WTC11 (cell line): ENCODE data around the gene INTU. TPM values are rescaled to one million over a fixed set of nuclear protein-coding genes. Genes with fewer than 3 reads are reported as not detected.
A peak's percentile ranks its signal among the peaks of the same experiment; 100 is the strongest.

ENCODE experiments used
- ATAC-seq: fragments of 200-7000 bp; cut with Tn5 transposase; 2 replicates; pipeline ENCODE4 v1.10.0; 2021; ENCODE audit warnings: mild to moderate bottlenecking, moderate library complexity
- CTCF ChIA-PET: fragments of 300-600 bp; sonication (Branson Sonifier 250); formaldehyde crosslinking; loops from one replicate; lab custom pipeline; 2021; ENCODE audit warnings: antibody characterized with exemption; lab: Charles Lee
- POLR2A ChIA-PET: fragments of 350-600 bp; sonication (Branson Sonifier 250); formaldehyde crosslinking; loops from one replicate; lab custom pipeline; 2021; ENCODE audit warnings: antibody characterized with exemption; lab: Charles Lee
- DNase-seq: peaks from one replicate; pipeline ENCODE4 v3.0.0; 2021; ENCODE audit warnings: low spot score
- H3K27ac Mint-ChIP-seq: 2 replicates; pipeline ENCODE4 v1.8.0; 2021; ENCODE audit warnings: mixed read lengths
- H3K27me3 Mint-ChIP-seq: 2 replicates; pipeline ENCODE4 v1.8.0; 2021; ENCODE audit warnings: low read depth, mild to moderate bottlenecking, moderate library complexity, mixed read lengths
- H3K36me3 Mint-ChIP-seq: 2 replicates; pipeline ENCODE4 v1.8.0; 2021; ENCODE audit warnings: mixed read lengths
- H3K4me1 Mint-ChIP-seq: 2 replicates; pipeline ENCODE4 v1.8.0; 2022; ENCODE audit warnings: mixed read lengths
- H3K4me3 Mint-ChIP-seq: 2 replicates; pipeline ENCODE4 v1.8.0; 2021; ENCODE audit warnings: mild to moderate bottlenecking, moderate library complexity, mixed read lengths
- H3K9me3 Mint-ChIP-seq: 2 replicates; pipeline ENCODE4 v1.8.0; 2021; ENCODE audit warnings: mixed read lengths
- AFF4 ChIP-seq: sonication (generic); formaldehyde crosslinking; IDR thresholded peaks from 2 replicates; pipeline ENCODE4 v1.8.1; 2023; ENCODE audit warnings: mild to moderate bottlenecking, missing genetic modification reagents, borderline replicate concordance
- CBFB ChIP-seq: sonication (generic); formaldehyde crosslinking; IDR thresholded peaks from 2 replicates; pipeline ENCODE4 v1.8.1; 2022; ENCODE audit warnings: mild to moderate bottlenecking, low read depth, missing genetic modification reagents
- CREB1 ChIP-seq: sonication (generic); formaldehyde crosslinking; IDR thresholded peaks from 2 replicates; pipeline ENCODE4 v1.8.0; 2023; ENCODE audit warnings: mild to moderate bottlenecking, missing genetic modification reagents
- GABPB1 ChIP-seq: sonication (generic); formaldehyde crosslinking; IDR thresholded peaks from 2 replicates; pipeline ENCODE4 v1.8.1; 2023; ENCODE audit warnings: mild to moderate bottlenecking, missing genetic modification reagents
- HMGA2 ChIP-seq: fragments of 250-450 bp; sonication (Bioruptor Pico); IDR thresholded peaks from 2 replicates; pipeline ENCODE4 v1.4.0; 2021; ENCODE audit warnings: mild to moderate bottlenecking, moderate library complexity
- JUN ChIP-seq: sonication (generic); formaldehyde crosslinking; IDR thresholded peaks from 2 replicates; pipeline ENCODE4 v1.8.0; 2023; ENCODE audit warnings: mild to moderate bottlenecking, missing genetic modification reagents
- NFE2L1 ChIP-seq: sonication (generic); formaldehyde crosslinking; IDR thresholded peaks from 2 replicates; pipeline ENCODE4 v1.8.1; 2023; ENCODE audit warnings: missing genetic modification reagents
- NFYB ChIP-seq: sonication (generic); formaldehyde crosslinking; conservative IDR thresholded peaks from 2 replicates; pipeline ENCODE4 v1.8.0; 2022; ENCODE audit warnings: low read depth, missing genetic modification reagents
- NR2C2 ChIP-seq: sonication (generic); formaldehyde crosslinking; IDR thresholded peaks from 2 replicates; pipeline ENCODE4 v1.8.0; 2022; ENCODE audit warnings: mild to moderate bottlenecking, missing genetic modification reagents
- NR3C1 ChIP-seq: sonication (generic); formaldehyde crosslinking; conservative IDR thresholded peaks from 2 replicates; pipeline ENCODE4 v1.8.1; 2023; ENCODE audit warnings: low read depth, mild to moderate bottlenecking, missing genetic modification reagents
- TEAD1 ChIP-seq: sonication (generic); formaldehyde crosslinking; IDR thresholded peaks from 2 replicates; pipeline ENCODE4 v1.8.0; 2022; ENCODE audit warnings: mild to moderate bottlenecking, missing genetic modification reagents
- TP53 ChIP-seq: sonication (generic); formaldehyde crosslinking; IDR thresholded peaks from 2 replicates; pipeline ENCODE4 v1.8.1; 2023; ENCODE audit warnings: mild to moderate bottlenecking, missing genetic modification reagents
- ZBTB43 ChIP-seq: sonication (generic); formaldehyde crosslinking; IDR thresholded peaks from 2 replicates; pipeline ENCODE4 v1.8.1; 2023; ENCODE audit warnings: mild to moderate bottlenecking, missing genetic modification reagents
- ZNF219 ChIP-seq: sonication (generic); formaldehyde crosslinking; IDR thresholded peaks from 2 replicates; pipeline ENCODE4 v1.8.0; 2023; ENCODE audit warnings: missing genetic modification reagents, mild to moderate bottlenecking, borderline replicate concordance
- ZNF396 ChIP-seq: fragments of 250-450 bp; sonication (Bioruptor Pico); IDR thresholded peaks from 2 replicates; pipeline ENCODE4 v1.8.0; 2021; ENCODE audit warnings: mild to moderate bottlenecking, moderate library complexity, borderline replicate concordance
- ZNF416 ChIP-seq: fragments of 250-450 bp; sonication (Bioruptor Pico); IDR thresholded peaks from 2 replicates; pipeline ENCODE4 v1.9.0; 2021; ENCODE audit warnings: mild to moderate bottlenecking, inconsistent platforms
- total RNA-seq: library from RNA; stranded (reverse); gene quantifications from 3 replicates; pipeline ENCODE4 v1.2.3, GENCODE V29; 2021
- TF ChIP-seq, protein P1 (sequence below): sonication (generic); formaldehyde crosslinking; IDR thresholded peaks from 2 replicates; pipeline ENCODE4 v1.8.0; 2022; ENCODE audit warnings: mild to moderate bottlenecking, missing genetic modification reagents
- TF ChIP-seq, protein P2 (sequence below): sonication (generic); formaldehyde crosslinking; IDR thresholded peaks from 2 replicates; pipeline ENCODE4 v1.8.1; 2023; ENCODE audit warnings: mild to moderate bottlenecking, missing genetic modification reagents
- TF ChIP-seq, protein P3 (sequence below): sonication (generic); formaldehyde crosslinking; IDR thresholded peaks from 2 replicates; pipeline ENCODE4 v1.8.1; 2022; ENCODE audit warnings: low read depth, missing genetic modification reagents, borderline replicate concordance

The INTU gene
- total RNA-seq, 1 experiment from 2014 or later = 15.0 TPM

DNA sequence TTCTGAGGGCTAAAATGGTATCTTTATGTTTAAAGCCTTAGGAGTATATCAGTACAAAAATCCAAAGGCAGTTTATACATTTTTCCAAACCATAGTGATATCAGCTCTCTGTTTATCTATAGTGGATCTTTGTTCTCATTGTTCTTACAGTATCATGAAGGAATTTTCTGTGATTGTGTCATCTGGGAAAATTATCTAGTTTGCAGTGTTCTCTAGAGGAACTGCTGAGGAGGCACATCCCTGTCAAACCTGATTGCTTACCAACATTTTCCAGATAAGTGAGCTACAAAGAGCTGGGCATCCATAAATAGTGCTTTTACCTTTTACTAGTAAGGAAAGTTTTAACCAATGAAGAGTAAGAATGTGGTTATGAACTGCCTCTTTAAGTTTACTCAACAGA lies 52.5 kb downstream of the INTU start (continued):
- TF ChIP-seq AFF4 (CRISPR knock-in tag) = no peak
- no peak for TF ChIP-seq NFE2L1 (CRISPR knock-in tag)
- no peak for TF ChIP-seq ZNF396 (CRISPR knock-in tag)

DNA sequence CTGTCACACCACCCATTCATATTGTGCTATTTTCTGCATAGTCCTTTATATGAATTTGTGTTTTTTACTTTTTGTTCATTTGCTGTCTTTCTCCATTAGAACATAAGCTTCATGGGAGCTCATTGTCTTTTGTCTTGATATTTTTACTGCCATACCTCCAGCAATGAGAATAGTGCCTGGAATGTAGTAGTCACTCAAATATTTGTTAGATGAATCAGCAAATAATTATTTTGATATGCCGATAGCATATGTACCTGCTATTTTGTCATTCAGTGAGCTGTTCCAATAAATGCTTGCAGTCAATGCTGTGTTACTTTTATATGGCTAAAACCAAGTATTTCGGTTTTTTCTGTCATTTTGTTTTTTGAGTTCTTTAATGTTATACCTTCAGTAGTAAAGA lies 53.9 kb downstream of the INTU start:
- peaks cover 16% of the 10 kb centered on the region for H3K36me3 Mint-ChIP-seq
- no peak overlapping the region for H3K27ac Mint-ChIP-seq
- H3K4me3 Mint-ChIP-seq = no peak overlapping the region
- no peaks in the 10 kb centered on the region for H3K27me3 Mint-ChIP-seq
- H3K4me1 Mint-ChIP-seq = no peaks in the 10 kb centered on the region; the same call in 1 of the 2 replicates
- ATAC-seq = no peak
- ChIA-PET POLR2A (no interaction called here), CTCF (no interaction called here)
- no peaks in the 10 kb centered on the region for H3K9me3 Mint-ChIP-seq
- TF ChIP-seq ZBTB43 (CRISPR knock-in tag) (no peak), JUN (CRISPR knock-in tag) (no peak), CREB1 (CRISPR knock-in tag) (no peak)
- no peak for DNase-seq

- Mint-ChIP-seq H3K27ac (no peak overlapping the region), H3K27me3 (no peaks in the 10 kb centered on the region), H3K4me3 (no peak overlapping the region), H3K4me1 (no peaks in the 10 kb centered on the region; the same call in 1 of the 2 replicates)
- DNase-seq = no peak
- POLR2A ChIA-PET = no interaction called here
- TF ChIP-seq ZNF396 (CRISPR knock-in tag) = no peak
- no peak for TF ChIP-seq TP53
- no peak for TF ChIP-seq NR3C1 (CRISPR knock-in tag)
- TF ChIP-seq HMGA2 (CRISPR knock-in tag) = no peak
- TF ChIP-seq, all 79 proteins: peak for 0
- CTCF ChIA-PET = no interaction called here
- H3K36me3 Mint-ChIP-seq = peaks cover 20% of the 10 kb centered on the region
- H3K9me3 Mint-ChIP-seq = no peaks in the 10 kb centered on the region
- no peak for ATAC-seq
Observed at GRCh38 chr4:127687580-127687979, 54.8 kb downstream of the INTU start.

- Mint-ChIP-seq H3K4me1 (no peaks in the 10 kb centered on the region), H3K27me3 (no peaks in the 10 kb centered on the region), H3K27ac (no peak overlapping the region), H3K4me3 (no peak overlapping the region), H3K36me3 (peaks cover 22% of the 10 kb centered on the region), H3K9me3 (peaks cover 12% of the 10 kb centered on the region)
- no peak for TF ChIP-seq TEAD1 (CRISPR knock-in tag)
- TF ChIP-seq ZNF416 = no peak
- TF ChIP-seq NFYB (CRISPR knock-in tag) = no peak
- TF ChIP-seq, protein P1, sequence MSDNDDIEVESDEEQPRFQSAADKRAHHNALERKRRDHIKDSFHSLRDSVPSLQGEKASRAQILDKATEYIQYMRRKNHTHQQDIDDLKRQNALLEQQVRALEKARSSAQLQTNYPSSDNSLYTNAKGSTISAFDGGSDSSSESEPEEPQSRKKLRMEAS = no peak
- ChIA-PET POLR2A (no interaction called here), CTCF (no interaction called here)
- no peak for DNase-seq
- no peak for ATAC-seq
Observed at GRCh38 chr4:127698789-127699200, 66.0 kb downstream of the INTU start.

DNA sequence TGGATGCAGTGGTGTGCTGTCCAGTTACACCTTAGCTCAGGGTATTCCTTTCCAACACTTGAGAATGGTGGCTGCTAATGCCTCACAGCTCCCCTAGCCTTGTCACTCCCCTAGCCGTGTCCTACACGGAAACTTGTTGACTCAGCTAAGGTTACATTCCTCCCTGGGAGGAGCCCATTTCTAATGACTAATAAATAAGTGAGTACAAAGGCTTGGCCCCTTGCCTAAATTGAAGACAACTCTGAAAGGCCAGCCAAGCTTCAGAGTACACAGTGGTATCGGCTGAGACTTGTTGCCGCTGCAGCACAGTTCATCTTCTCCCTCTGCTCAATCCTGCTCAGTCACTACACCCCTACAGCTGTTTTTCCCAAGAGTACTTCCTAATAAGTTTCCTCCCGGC lies 76.2 kb downstream of the INTU start:
- Mint-ChIP-seq H3K9me3 (peaks cover 11% of the 10 kb centered on the region), H3K4me3 (no peak overlapping the region), H3K27me3 (no peaks in the 10 kb centered on the region), H3K4me1 (no peaks in the 10 kb centered on the region), H3K27ac (peak overlapping the region; percentile 63), H3K36me3 (peaks cover 29% of the 10 kb centered on the region)
- POLR2A ChIA-PET = no interaction called here
- ATAC-seq (peak; percentile 34; the same call in 1 of the 2 replicates), DNase-seq (no peak)
- TF ChIP-seq, protein P2, sequence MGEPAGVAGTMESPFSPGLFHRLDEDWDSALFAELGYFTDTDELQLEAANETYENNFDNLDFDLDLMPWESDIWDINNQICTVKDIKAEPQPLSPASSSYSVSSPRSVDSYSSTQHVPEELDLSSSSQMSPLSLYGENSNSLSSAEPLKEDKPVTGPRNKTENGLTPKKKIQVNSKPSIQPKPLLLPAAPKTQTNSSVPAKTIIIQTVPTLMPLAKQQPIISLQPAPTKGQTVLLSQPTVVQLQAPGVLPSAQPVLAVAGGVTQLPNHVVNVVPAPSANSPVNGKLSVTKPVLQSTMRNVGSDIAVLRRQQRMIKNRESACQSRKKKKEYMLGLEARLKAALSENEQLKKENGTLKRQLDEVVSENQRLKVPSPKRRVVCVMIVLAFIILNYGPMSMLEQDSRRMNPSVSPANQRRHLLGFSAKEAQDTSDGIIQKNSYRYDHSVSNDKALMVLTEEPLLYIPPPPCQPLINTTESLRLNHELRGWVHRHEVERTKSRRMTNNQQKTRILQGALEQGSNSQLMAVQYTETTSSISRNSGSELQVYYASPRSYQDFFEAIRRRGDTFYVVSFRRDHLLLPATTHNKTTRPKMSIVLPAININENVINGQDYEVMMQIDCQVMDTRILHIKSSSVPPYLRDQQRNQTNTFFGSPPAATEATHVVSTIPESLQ (CRISPR knock-in tag) = no peak
- TF ChIP-seq, protein P3, sequence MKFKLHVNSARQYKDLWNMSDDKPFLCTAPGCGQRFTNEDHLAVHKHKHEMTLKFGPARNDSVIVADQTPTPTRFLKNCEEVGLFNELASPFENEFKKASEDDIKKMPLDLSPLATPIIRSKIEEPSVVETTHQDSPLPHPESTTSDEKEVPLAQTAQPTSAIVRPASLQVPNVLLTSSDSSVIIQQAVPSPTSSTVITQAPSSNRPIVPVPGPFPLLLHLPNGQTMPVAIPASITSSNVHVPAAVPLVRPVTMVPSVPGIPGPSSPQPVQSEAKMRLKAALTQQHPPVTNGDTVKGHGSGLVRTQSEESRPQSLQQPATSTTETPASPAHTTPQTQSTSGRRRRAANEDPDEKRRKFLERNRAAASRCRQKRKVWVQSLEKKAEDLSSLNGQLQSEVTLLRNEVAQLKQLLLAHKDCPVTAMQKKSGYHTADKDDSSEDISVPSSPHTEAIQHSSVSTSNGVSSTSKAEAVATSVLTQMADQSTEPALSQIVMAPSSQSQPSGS = no peak
- TF ChIP-seq ZNF219 (CRISPR knock-in tag) (no peak), GABPB1 (CRISPR knock-in tag) (no peak), NR2C2 (no peak), CBFB (CRISPR knock-in tag) (no peak)
- CTCF ChIA-PET = no interaction called here
